IPS DF 4.7 (cell line): ENCODE measurements around the gene RASGEF1C.
"Not testable (repeated sequence)": the region's sequence is repeated elsewhere in the genome, so short reads cannot be mapped to it uniquely, and the experiment has no call there.

Source experiments
- DNase-seq: peaks from one replicate; pipeline ENCODE4 v3.0.0-alpha.2; 2013; ENCODE audit warnings: low spot score; ENCODE audit errors: extremely low read depth

RASGEF1C gene

GRCh38 chr5:180101451-180102105, 107.4 kb downstream of the RASGEF1C start:
- DNase-seq, result no peak

- DNase-seq, result no peak
Measured at GRCh38 chr5:180100621-180101450, 108.2 kb downstream of the RASGEF1C start.

- DNase-seq, result no peak
Measured at GRCh38 chr5:180099733-180100611, 109.0 kb downstream of the RASGEF1C start.

GRCh38 chr5:180098991-180099732, 109.8 kb downstream of the RASGEF1C start:
- DNase-seq, result no peak

- no peak for DNase-seq
Measured at GRCh38 chr5:180098526-180098925, 110.5 kb downstream of the RASGEF1C start.

GRCh38 chr5:180097926-180098325, 111.1 kb downstream of the RASGEF1C start:
- DNase-seq, result no peak

GRCh38 chr5:180097163-180097894, 111.7 kb downstream of the RASGEF1C start:
- no peak for DNase-seq

- no peak for DNase-seq
Measured at GRCh38 chr5:180096616-180097015, 112.4 kb downstream of the RASGEF1C start.

GRCh38 chr5:180095545-180095944, 113.5 kb downstream of the RASGEF1C start:
- DNase-seq, result no peak

GRCh38 chr5:180093651-180094382, 115.2 kb downstream of the RASGEF1C start:
- DNase-seq, result no peak

- no peak for DNase-seq
Measured at GRCh38 chr5:180093241-180093640, 115.8 kb downstream of the RASGEF1C start.

GRCh38 chr5:180090769-180091546, 118.1 kb downstream of the RASGEF1C start:
- DNase-seq, result no peak

- no peak for DNase-seq
Measured at GRCh38 chr5:180090098-180090768, 118.8 kb downstream of the RASGEF1C start.

GRCh38 chr5:180089628-180090027, 119.4 kb downstream of the RASGEF1C start:
- not testable (repeated sequence) for DNase-seq

- DNase-seq, result no peak
Measured at GRCh38 chr5:180088561-180088960, 120.5 kb downstream of the RASGEF1C start.

GRCh38 chr5:180086816-180087399, 122.1 kb downstream of the RASGEF1C start:
- DNase-seq, result no peak

- DNase-seq, result peak; percentile 92
Measured at GRCh38 chr5:180085837-180086236, 123.2 kb downstream of the RASGEF1C start.
